ENCODE measurements around the gene DMWD. TPM values are rescaled to one million over a fixed set of nuclear protein-coding genes. Genes with fewer than 3 reads are reported as not detected.
A peak's percentile ranks its signal among the peaks of the same experiment; 100 is the strongest.

The DMWD gene
- total and polyA plus RNA-seq, 2 of the 13 experiments (the other 11 are each of a cell fraction or from before 2014, with no cell fraction given), result 10.3 to 14.9 TPM

DNA sequence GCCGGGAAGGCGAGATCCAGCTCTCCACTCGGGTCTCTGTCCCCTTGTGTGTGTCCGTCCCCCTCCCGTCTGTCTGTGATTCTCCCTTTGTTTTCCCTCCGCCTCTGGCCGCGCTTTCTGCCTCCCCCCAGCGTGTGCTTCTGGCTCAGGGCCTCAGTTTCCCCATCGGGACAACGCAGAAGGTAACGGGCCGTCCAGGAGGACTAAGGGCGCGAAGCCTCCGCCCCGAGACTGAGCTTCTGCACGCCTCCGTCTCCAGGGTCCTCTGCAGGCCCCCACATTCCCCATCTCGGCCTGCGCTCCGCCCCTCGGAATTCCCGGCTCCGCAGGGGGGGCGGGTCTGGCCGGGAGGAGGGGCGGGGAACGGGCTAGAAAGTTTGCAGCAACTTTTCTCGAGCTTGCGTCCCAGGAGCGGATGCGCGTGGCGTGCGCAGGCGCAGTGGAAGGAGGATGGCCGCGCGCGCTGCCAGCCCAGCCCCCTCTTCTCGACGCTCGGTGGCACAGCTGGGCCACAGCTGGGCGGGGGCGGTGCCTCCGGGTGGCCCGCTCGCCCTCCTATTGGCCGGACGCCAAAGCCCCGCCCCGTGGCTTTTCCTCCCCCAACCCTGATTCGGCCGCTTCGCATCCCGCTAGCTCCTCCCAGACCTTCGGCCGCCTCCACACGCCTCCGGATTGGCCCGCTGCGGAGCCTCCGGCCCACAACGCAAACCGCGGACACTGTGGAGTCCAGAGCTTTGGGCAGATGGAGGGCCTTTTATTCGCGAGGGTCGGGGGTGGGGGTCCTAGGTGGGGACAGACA lies 23.5 kb downstream of the DMWD start, which contains the start of gene SIX5 (continued):
- TF ChIP-seq, protein P1, sequence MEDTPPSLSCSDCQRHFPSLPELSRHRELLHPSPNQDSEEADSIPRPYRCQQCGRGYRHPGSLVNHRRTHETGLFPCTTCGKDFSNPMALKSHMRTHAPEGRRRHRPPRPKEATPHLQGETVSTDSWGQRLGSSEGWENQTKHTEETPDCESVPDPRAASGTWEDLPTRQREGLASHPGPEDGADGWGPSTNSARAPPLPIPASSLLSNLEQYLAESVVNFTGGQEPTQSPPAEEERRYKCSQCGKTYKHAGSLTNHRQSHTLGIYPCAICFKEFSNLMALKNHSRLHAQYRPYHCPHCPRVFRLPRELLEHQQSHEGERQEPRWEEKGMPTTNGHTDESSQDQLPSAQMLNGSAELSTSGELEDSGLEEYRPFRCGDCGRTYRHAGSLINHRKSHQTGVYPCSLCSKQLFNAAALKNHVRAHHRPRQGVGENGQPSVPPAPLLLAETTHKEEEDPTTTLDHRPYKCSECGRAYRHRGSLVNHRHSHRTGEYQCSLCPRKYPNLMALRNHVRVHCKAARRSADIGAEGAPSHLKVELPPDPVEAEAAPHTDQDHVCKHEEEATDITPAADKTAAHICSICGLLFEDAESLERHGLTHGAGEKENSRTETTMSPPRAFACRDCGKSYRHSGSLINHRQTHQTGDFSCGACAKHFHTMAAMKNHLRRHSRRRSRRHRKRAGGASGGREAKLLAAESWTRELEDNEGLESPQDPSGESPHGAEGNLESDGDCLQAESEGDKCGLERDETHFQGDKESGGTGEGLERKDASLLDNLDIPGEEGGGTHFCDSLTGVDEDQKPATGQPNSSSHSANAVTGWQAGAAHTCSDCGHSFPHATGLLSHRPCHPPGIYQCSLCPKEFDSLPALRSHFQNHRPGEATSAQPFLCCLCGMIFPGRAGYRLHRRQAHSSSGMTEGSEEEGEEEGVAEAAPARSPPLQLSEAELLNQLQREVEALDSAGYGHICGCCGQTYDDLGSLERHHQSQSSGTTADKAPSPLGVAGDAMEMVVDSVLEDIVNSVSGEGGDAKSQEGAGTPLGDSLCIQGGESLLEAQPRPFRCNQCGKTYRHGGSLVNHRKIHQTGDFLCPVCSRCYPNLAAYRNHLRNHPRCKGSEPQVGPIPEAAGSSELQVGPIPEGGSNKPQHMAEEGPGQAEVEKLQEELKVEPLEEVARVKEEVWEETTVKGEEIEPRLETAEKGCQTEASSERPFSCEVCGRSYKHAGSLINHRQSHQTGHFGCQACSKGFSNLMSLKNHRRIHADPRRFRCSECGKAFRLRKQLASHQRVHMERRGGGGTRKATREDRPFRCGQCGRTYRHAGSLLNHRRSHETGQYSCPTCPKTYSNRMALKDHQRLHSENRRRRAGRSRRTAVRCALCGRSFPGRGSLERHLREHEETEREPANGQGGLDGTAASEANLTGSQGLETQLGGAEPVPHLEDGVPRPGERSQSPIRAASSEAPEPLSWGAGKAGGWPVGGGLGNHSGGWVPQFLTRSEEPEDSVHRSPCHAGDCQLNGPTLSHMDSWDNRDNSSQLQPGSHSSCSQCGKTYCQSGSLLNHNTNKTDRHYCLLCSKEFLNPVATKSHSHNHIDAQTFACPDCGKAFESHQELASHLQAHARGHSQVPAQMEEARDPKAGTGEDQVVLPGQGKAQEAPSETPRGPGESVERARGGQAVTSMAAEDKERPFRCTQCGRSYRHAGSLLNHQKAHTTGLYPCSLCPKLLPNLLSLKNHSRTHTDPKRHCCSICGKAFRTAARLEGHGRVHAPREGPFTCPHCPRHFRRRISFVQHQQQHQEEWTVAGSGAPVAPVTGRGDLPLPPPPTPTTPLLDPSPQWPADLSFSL (CRISPR knock-in tag; IDR thresholded peaks at IDR 0.05), result no peak
- TF ChIP-seq, protein P2, sequence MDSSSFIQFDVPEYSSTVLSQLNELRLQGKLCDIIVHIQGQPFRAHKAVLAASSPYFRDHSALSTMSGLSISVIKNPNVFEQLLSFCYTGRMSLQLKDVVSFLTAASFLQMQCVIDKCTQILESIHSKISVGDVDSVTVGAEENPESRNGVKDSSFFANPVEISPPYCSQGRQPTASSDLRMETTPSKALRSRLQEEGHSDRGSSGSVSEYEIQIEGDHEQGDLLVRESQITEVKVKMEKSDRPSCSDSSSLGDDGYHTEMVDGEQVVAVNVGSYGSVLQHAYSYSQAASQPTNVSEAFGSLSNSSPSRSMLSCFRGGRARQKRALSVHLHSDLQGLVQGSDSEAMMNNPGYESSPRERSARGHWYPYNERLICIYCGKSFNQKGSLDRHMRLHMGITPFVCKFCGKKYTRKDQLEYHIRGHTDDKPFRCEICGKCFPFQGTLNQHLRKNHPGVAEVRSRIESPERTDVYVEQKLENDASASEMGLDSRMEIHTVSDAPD (CRISPR knock-in tag; IDR thresholded peaks at IDR 0.05), result no peak
- TF ChIP-seq ATF7 (IDR thresholded peaks at IDR 0.05) (no peak), ATF7 (CRISPR knock-in tag; IDR thresholded peaks at IDR 0.05) (no peak; the same call in 1 of the 2 replicates), ZNF224 (CRISPR knock-in tag; IDR thresholded peaks at IDR 0.05) (no peak), RAD21 (CRISPR knock-in tag; IDR thresholded peaks at IDR 0.05) (peak; percentile 6; the same call in 1 of the 2 replicates), ZNF672 (CRISPR knock-in tag; IDR thresholded peaks at IDR 0.05) (no peak), CENPX (CRISPR knock-in tag; IDR thresholded peaks at IDR 0.05) (no peak), ZBTB3 (CRISPR knock-in tag; IDR thresholded peaks at IDR 0.05; ENCODE audit: borderline replicate concordance, low read depth) (no peak; the same call in 1 of the 2 replicates), ZNF577 (CRISPR knock-in tag; IDR thresholded peaks at IDR 0.05; ENCODE audit: borderline replicate concordance, low read depth) (no peak), U2AF2 (IDR thresholded peaks at IDR 0.05; ENCODE audit: low read depth, low read length) (no peak)
- TF ChIP-seq, protein P3, sequence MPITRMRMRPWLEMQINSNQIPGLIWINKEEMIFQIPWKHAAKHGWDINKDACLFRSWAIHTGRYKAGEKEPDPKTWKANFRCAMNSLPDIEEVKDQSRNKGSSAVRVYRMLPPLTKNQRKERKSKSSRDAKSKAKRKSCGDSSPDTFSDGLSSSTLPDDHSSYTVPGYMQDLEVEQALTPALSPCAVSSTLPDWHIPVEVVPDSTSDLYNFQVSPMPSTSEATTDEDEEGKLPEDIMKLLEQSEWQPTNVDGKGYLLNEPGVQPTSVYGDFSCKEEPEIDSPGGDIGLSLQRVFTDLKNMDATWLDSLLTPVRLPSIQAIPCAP (CRISPR knock-in tag; IDR thresholded peaks at IDR 0.05; ENCODE audit: low read depth), result no peak
- TF ChIP-seq, protein P4, sequence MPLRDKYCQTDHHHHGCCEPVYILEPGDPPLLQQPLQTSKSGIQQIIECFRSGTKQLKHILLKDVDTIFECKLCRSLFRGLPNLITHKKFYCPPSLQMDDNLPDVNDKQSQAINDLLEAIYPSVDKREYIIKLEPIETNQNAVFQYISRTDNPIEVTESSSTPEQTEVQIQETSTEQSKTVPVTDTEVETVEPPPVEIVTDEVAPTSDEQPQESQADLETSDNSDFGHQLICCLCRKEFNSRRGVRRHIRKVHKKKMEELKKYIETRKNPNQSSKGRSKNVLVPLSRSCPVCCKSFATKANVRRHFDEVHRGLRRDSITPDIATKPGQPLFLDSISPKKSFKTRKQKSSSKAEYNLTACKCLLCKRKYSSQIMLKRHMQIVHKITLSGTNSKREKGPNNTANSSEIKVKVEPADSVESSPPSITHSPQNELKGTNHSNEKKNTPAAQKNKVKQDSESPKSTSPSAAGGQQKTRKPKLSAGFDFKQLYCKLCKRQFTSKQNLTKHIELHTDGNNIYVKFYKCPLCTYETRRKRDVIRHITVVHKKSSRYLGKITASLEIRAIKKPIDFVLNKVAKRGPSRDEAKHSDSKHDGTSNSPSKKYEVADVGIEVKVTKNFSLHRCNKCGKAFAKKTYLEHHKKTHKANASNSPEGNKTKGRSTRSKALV (CRISPR knock-in tag; IDR thresholded peaks at IDR 0.05), result peak; percentile 58; the same call in 1 of the 2 replicates
